A549 (cell line): Measurements from ENCODE around the gene SDF2L1. TPM values are rescaled to one million over a fixed set of nuclear protein-coding genes. Genes with fewer than 3 reads are reported as not detected.

Experiments
- ATAC-seq, 2 experiments: fragments of 200-7000 bp in 1 of 2; fragments of >200 bp in 1 of 2; cut with Nextera tagmentation in 1 of 2; cut with Tn5 transposase in 1 of 2; 3 replicates each; pipeline versions ENCODE4 v1.8.0 to v1.9.1; 2018 to 2020; ENCODE audit warnings: mild to moderate bottlenecking in 1 of 2, moderate library complexity in 1 of 2
- CTCF ChIA-PET: fragments of 300-600 bp; sonication (Branson Sonifier 250); formaldehyde crosslinking; extraction: SDS; loops from one replicate; lab custom pipeline; 2021; ENCODE audit warnings: antibody characterized with exemption, inconsistent platforms; lab: Yijun Ruan, JAX
- POLR2A ChIA-PET: fragments of 350-600 bp; formaldehyde crosslinking; extraction: SDS; loops from one replicate; lab custom pipeline; 2021; ENCODE audit warnings: antibody characterized with exemption, inconsistent platforms; lab: Yijun Ruan, JAX
- DNase-seq, 2 experiments: peaks; one replicate each; pipeline versions ENCODE4 v3.0.0 to v3.0.0-alpha.2; 2011 to 2016; ENCODE audit warnings: low read depth in 1 of 2, low spot score in 1 of 2
- FAIRE-seq: peaks from 2 replicates; lab custom pipeline; 2011; peaks lifted over from hg19 to GRCh38; lab: Jason Lieb, UNC
- H3K27ac ChIP-seq, 2 experiments: fragments of >200 bp; sonication (Bioruptor Twin); formaldehyde crosslinking; 3 replicates each; pipeline ENCODE4 v1.5.1; 2016 to 2017
- H3K4me1 ChIP-seq: fragments of >200 bp; sonication (Bioruptor Twin); formaldehyde crosslinking; 3 replicates; pipeline ENCODE4 v1.6.1; 2016
- H3K4me2 ChIP-seq: fragments of >200 bp; sonication (Bioruptor Twin); formaldehyde crosslinking; 3 replicates; pipeline ENCODE4 v1.6.1; 2016
- H3K4me3 ChIP-seq: fragments of >200 bp; sonication (Bioruptor Twin); formaldehyde crosslinking; 3 replicates; pipeline ENCODE4 v1.5.1; 2016
- H3K9me3 ChIP-seq: fragments of >200 bp; sonication (Bioruptor Twin); formaldehyde crosslinking; 3 replicates; pipeline ENCODE4 v1.6.1; 2016
- BHLHE40 ChIP-seq: IDR thresholded peaks from 2 replicates; pipeline ENCODE4 v1.6.1; 2012; ENCODE audit warnings: low read depth, low read length, inconsistent platforms
- CBX2 ChIP-seq: fragments of 200-600 bp; sonication (generic); IDR thresholded peaks from 2 replicates; pipeline ENCODE4 v1.6.1; 2016; ENCODE audit warnings: low read depth, mild to moderate bottlenecking, borderline replicate concordance
- CEBPB ChIP-seq, 2 experiments: fragments of >200 bp in 1 of 2; sonication (Bioruptor Twin) in 1 of 2; formaldehyde crosslinking in 1 of 2; IDR thresholded peaks; 2 replicates each; pipeline ENCODE4 v1.6.1; 2012 to 2016
- CHD2 ChIP-seq: fragments of 150-350 bp; IDR thresholded peaks from 2 replicates; pipeline ENCODE4 v1.6.1; 2014; ENCODE audit warnings: low read length; ENCODE audit not compliant: partially characterized antibody
- ESRRA ChIP-seq: fragments of 150-350 bp; IDR thresholded peaks from 2 replicates; pipeline ENCODE4 v1.6.1; 2014; ENCODE audit warnings: mild to moderate bottlenecking, low read length, borderline replicate concordance
- FOSB ChIP-seq: fragments of 250-450 bp; sonication (Bioruptor Pico); IDR thresholded peaks from 2 replicates; pipeline ENCODE4 v1.5.0; 2020; ENCODE audit warnings: mild to moderate bottlenecking, moderate library complexity
- FOSL2 ChIP-seq, 2 experiments: fragments of 450-650 bp in 1 of 2; fragments of >200 bp in 1 of 2; sonication (Bioruptor Twin) in 1 of 2; formaldehyde crosslinking; IDR thresholded peaks; 2 replicates each; pipeline versions ENCODE4 v1.5.0 to v1.6.1; 2016 to 2020; ENCODE audit warnings: mild to moderate bottlenecking in 1 of 2, moderate library complexity in 1 of 2
- HOXA7 ChIP-seq: fragments of 250-450 bp; sonication (Bioruptor Pico); IDR thresholded peaks from 2 replicates; pipeline ENCODE4 v1.5.0; 2020; ENCODE audit warnings: mild to moderate bottlenecking, moderate library complexity
- HOXB5 ChIP-seq: fragments of 250-450 bp; sonication (Bioruptor Pico); IDR thresholded peaks from 2 replicates; pipeline ENCODE4 v1.5.0; 2020; ENCODE audit warnings: mild to moderate bottlenecking, moderate library complexity
- JUN ChIP-seq, 2 experiments: fragments of >200 bp; sonication (Bioruptor Twin); formaldehyde crosslinking; IDR thresholded peaks; 2 replicates in 1 of 2; 3 replicates in 1 of 2; pipeline ENCODE4 v1.6.1; 2016 to 2017
- NPAS2 ChIP-seq: fragments of 250-450 bp; sonication (Bioruptor Pico); IDR thresholded peaks from 2 replicates; pipeline ENCODE4 v1.8.0; 2022; ENCODE audit warnings: mild to moderate bottlenecking, moderate library complexity, borderline replicate concordance
- PHF8 ChIP-seq: fragments of 200-600 bp; sonication (generic); IDR thresholded peaks from 2 replicates; pipeline ENCODE4 v1.6.1; 2016; ENCODE audit warnings: low read depth, mild to moderate bottlenecking, antibody characterized with exemption, moderate library complexity, borderline replicate concordance
- RAD21 ChIP-seq, 2 experiments: fragments of >200 bp in 1 of 2; sonication (Bioruptor Twin) in 1 of 2; formaldehyde crosslinking in 1 of 2; IDR thresholded peaks in 1 of 2; conservative IDR thresholded peaks in 1 of 2; 2 replicates in 1 of 2; 3 replicates in 1 of 2; pipeline ENCODE4 v1.6.1; 2012 to 2018; ENCODE audit warnings: inconsistent platforms in 1 of 2
- RARB ChIP-seq: fragments of 250-450 bp; sonication (Bioruptor Pico); IDR thresholded peaks from 2 replicates; pipeline ENCODE4 v1.8.0; 2021; ENCODE audit warnings: mild to moderate bottlenecking, moderate library complexity
- RFX5 ChIP-seq: fragments of 450-650 bp; IDR thresholded peaks from 2 replicates; pipeline ENCODE4 v1.7.1; 2014; ENCODE audit warnings: antibody characterized with exemption, mild to moderate bottlenecking, moderate library complexity
- RNF2 ChIP-seq: fragments of 200-600 bp; sonication (generic); IDR thresholded peaks from 2 replicates; pipeline ENCODE4 v1.6.1; 2016; ENCODE audit warnings: low read depth, mild to moderate bottlenecking, antibody characterized with exemption, moderate library complexity, borderline replicate concordance
- SMC3 ChIP-seq: fragments of >200 bp; sonication (Bioruptor Twin); formaldehyde crosslinking; IDR thresholded peaks from 3 replicates; pipeline ENCODE4 v1.6.1; 2018; ENCODE audit warnings: inconsistent platforms
- SREBF2 ChIP-seq: fragments of 450-650 bp; IDR thresholded peaks from 2 replicates; pipeline ENCODE4 v1.6.1; 2014; ENCODE audit warnings: mild to moderate bottlenecking, moderate library complexity
- TFCP2L1 ChIP-seq: fragments of 250-450 bp; sonication (Bioruptor Pico); IDR thresholded peaks from 2 replicates; pipeline ENCODE4 v1.5.0; 2021; ENCODE audit warnings: mild to moderate bottlenecking
- ZC3H11A ChIP-seq: fragments of 450-650 bp; IDR thresholded peaks from 2 replicates; pipeline ENCODE4 v1.6.1; 2014; ENCODE audit warnings: antibody characterized with exemption, mild to moderate bottlenecking
- WGBS: methylation state at CpG from one replicate; pipeline ENCODE4 v1.1.6; 2017; ENCODE audit errors: missing lambda C conversion rate; 5-methylcytosine and 5-hydroxymethylcytosine counted together
- polyA plus RNA-seq, 4 experiments: library from polyadenylated mRNA; depleted of rRNA in 3 of 4; stranded (reverse); fragments of >200 nt; fragmentation: RNase III in 1 of 4; extraction: RNeasy Plus Mini Kit Qiagen cat#74134 plus additional on column Dnase treatment in 1 of 4; gene quantifications; 2 replicates in 3 of 4; 3 replicates in 1 of 4; pipeline ENCODE4 v1.2.3, GENCODE V29; 2011 to 2017
- TF ChIP-seq, protein P1 (sequence below): fragments of 200-600 bp; sonication (generic); IDR thresholded peaks from 2 replicates; pipeline ENCODE4 v1.6.1; 2016; ENCODE audit warnings: antibody characterized with exemption, mild to moderate bottlenecking, moderate library complexity
- TF ChIP-seq, protein P2 (sequence below): fragments of 150-350 bp; IDR thresholded peaks from 2 replicates; pipeline ENCODE4 v1.6.1; 2014; ENCODE audit warnings: low read depth, mild to moderate bottlenecking, low read length
- TF ChIP-seq, protein P3 (sequence below): fragments of 450-650 bp; IDR thresholded peaks from 2 replicates; pipeline ENCODE4 v1.6.1; 2014; ENCODE audit warnings: antibody characterized with exemption
- TF ChIP-seq, protein P4 (sequence below): IDR thresholded peaks from 2 replicates; pipeline ENCODE4 v1.6.1; 2012; ENCODE audit warnings: low read depth, borderline replicate concordance
- TF ChIP-seq, protein P5 (sequence below): fragments of 250-450 bp; sonication (Bioruptor Pico); IDR thresholded peaks from 2 replicates; pipeline ENCODE4 v1.5.0; 2021; ENCODE audit warnings: mild to moderate bottlenecking, moderate library complexity, borderline replicate concordance
- TF ChIP-seq, protein P6 (sequence below): IDR thresholded peaks from 2 replicates; pipeline ENCODE4 v1.6.1; 2012

The SDF2L1 gene
- polyA plus RNA-seq, 2 of the 4 experiments (the other 2 are of a cell fraction), result 13.7 to 41.9 TPM

DNA sequence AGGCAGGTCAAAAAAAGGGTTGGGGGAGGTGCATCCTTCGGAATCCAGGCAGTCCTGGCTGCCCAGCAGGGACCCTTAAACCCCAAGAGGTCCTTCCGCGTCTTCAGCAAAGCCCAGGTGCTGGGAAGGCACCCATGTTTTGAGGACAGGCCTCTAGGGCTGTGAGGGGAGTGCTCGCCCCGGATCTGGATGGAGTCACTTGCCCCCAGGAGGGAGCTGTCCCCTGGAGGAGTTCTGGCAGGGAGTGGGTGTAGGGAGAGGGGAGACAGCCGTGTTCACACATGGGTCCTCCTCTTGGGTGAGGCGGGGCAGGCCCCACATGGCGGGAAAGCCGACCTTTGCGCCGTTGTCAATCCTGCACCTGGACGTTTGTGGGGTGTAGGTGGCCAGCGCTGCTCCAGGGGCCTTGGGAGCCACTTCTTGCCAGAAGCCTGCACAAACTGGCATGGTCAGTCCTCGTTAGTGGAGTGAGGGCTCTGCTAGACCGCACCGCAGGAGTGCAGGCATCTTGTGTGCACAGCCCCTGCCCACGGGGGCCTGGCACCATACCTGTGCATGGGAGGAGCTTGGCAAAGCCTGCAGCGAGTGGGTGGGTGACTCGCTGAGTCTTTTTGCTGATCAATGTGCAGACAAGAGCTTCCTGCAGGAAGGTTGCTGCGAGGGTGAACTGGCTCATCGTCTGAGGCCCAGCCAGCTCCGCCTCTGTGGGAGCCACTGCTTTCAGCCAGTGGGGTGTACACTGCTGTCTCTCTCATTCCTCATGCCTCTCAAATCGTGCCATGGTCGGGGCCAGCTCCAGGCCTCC, 39.7 kb downstream of the SDF2L1 start:
- no peak; a peak in 1 of 6 replicates for ATAC-seq
- Histone ChIP-seq H3K4me1 (no peaks in the 10 kb centered on the region), H3K9me3 (no peaks in the 10 kb centered on the region), H3K4me3 (no peak overlapping the region), H3K4me2 (no peak overlapping the region), H3K27ac (no peak overlapping the region)
- TF ChIP-seq, protein P1, sequence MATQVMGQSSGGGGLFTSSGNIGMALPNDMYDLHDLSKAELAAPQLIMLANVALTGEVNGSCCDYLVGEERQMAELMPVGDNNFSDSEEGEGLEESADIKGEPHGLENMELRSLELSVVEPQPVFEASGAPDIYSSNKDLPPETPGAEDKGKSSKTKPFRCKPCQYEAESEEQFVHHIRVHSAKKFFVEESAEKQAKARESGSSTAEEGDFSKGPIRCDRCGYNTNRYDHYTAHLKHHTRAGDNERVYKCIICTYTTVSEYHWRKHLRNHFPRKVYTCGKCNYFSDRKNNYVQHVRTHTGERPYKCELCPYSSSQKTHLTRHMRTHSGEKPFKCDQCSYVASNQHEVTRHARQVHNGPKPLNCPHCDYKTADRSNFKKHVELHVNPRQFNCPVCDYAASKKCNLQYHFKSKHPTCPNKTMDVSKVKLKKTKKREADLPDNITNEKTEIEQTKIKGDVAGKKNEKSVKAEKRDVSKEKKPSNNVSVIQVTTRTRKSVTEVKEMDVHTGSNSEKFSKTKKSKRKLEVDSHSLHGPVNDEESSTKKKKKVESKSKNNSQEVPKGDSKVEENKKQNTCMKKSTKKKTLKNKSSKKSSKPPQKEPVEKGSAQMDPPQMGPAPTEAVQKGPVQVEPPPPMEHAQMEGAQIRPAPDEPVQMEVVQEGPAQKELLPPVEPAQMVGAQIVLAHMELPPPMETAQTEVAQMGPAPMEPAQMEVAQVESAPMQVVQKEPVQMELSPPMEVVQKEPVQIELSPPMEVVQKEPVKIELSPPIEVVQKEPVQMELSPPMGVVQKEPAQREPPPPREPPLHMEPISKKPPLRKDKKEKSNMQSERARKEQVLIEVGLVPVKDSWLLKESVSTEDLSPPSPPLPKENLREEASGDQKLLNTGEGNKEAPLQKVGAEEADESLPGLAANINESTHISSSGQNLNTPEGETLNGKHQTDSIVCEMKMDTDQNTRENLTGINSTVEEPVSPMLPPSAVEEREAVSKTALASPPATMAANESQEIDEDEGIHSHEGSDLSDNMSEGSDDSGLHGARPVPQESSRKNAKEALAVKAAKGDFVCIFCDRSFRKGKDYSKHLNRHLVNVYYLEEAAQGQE, result no peak
- TF ChIP-seq RAD21 (conservative IDR thresholded peaks at IDR 0.05 in 1 of 2, IDR thresholded peaks at IDR 0.05 in 1 of 2) (no peak), JUN (IDR thresholded peaks at IDR 0.05) (no peak), HOXB5 (no peak), PHF8 (no peak), CBX2 (no peak), ZC3H11A (no peak), CEBPB (IDR thresholded peaks at IDR 0.05) (no peak), FOSB (CRISPR knock-in tag) (no peak), BHLHE40 (no peak), NPAS2 (CRISPR knock-in tag) (no peak), TFCP2L1 (no peak)
- TF ChIP-seq, protein P2, sequence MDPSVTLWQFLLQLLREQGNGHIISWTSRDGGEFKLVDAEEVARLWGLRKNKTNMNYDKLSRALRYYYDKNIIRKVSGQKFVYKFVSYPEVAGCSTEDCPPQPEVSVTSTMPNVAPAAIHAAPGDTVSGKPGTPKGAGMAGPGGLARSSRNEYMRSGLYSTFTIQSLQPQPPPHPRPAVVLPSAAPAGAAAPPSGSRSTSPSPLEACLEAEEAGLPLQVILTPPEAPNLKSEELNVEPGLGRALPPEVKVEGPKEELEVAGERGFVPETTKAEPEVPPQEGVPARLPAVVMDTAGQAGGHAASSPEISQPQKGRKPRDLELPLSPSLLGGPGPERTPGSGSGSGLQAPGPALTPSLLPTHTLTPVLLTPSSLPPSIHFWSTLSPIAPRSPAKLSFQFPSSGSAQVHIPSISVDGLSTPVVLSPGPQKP, result no peak
- TF ChIP-seq, protein P3, sequence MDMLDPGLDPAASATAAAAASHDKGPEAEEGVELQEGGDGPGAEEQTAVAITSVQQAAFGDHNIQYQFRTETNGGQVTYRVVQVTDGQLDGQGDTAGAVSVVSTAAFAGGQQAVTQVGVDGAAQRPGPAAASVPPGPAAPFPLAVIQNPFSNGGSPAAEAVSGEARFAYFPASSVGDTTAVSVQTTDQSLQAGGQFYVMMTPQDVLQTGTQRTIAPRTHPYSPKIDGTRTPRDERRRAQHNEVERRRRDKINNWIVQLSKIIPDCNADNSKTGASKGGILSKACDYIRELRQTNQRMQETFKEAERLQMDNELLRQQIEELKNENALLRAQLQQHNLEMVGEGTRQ, result no peak
- TF ChIP-seq, protein P4, sequence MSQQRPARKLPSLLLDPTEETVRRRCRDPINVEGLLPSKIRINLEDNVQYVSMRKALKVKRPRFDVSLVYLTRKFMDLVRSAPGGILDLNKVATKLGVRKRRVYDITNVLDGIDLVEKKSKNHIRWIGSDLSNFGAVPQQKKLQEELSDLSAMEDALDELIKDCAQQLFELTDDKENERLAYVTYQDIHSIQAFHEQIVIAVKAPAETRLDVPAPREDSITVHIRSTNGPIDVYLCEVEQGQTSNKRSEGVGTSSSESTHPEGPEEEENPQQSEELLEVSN, result no peak
- no peak for DNase-seq
- no peak for FAIRE-seq
- ChIA-PET POLR2A (no interaction called here), CTCF (no interaction called here)
- 80% methylated on average over 10 of the region's 24 CpGs for WGBS

DNA sequence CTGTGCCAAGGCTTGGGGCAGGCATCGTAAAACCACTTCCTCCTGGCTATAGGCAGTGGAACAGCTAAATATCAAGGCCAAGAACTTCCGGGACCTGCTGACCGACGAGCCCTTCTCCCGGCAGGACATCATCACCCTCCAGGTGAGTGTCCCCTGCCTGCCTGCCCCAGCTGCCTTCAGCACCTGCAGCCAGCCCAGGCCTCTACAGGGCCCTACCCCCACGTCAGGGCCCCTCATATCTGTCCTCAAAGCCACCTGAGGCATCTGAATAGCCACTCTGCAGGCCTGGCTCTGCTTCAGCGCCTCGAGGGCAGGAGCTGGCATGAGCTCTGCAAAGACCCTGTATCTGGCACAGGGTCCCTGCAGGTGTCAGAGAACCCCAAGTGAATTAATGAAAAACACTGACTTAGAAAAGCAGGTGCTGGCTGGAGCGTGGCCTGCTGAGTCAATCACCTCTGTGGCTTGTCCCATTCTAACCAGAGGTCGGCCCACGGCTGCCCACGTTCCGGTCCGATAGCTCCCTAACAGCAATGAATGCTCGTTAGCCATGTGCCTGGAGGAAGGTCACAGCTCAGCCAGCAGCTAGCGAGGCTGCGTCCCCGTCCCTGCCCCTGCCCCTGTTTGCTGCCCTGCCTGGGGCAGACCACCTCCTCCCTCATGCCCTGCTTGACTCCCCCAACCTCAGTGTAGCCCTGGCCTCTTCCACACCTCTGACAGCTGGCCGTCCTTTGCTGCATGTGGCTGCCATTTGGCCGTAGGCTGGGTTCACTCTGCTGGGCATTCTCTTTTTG, 40.5 kb downstream of the SDF2L1 start:
- FAIRE-seq (no peak), ATAC-seq (no peak), DNase-seq (no peak)
- Histone ChIP-seq H3K9me3 (no peaks in the 10 kb centered on the region), H3K4me1 (no peaks in the 10 kb centered on the region), H3K4me2 (no peak overlapping the region), H3K27ac (no peak overlapping the region), H3K4me3 (no peak overlapping the region)
- ChIA-PET POLR2A (no interaction called here), CTCF (no interaction called here)
- WGBS, result 93% methylated on average over 13 of the region's 20 CpGs
- TF ChIP-seq TFCP2L1, result no peak
- TF ChIP-seq RNF2, result no peak
- TF ChIP-seq HOXA7, result no peak
- TF ChIP-seq, protein P5, sequence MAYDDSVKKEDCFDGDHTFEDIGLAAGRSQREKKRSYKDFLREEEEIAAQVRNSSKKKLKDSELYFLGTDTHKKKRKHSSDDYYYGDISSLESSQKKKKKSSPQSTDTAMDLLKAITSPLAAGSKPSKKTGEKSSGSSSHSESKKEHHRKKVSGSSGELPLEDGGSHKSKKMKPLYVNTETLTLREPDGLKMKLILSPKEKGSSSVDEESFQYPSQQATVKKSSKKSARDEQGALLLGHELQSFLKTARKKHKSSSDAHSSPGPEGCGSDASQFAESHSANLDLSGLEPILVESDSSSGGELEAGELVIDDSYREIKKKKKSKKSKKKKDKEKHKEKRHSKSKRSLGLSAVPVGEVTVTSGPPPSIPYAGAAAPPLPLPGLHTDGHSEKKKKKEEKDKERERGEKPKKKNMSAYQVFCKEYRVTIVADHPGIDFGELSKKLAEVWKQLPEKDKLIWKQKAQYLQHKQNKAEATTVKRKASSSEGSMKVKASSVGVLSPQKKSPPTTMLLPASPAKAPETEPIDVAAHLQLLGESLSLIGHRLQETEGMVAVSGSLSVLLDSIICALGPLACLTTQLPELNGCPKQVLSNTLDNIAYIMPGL (CRISPR knock-in tag), result no peak
- TF ChIP-seq RARB (CRISPR knock-in tag), result no peak
- TF ChIP-seq ESRRA, result no peak
- no peak for TF ChIP-seq CBX2
- TF ChIP-seq RFX5, result no peak
- TF ChIP-seq CEBPB (IDR thresholded peaks at IDR 0.05), result no peak
- no peak for TF ChIP-seq FOSL2 (IDR thresholded peaks at IDR 0.05)
- TF ChIP-seq FOSL2 (CRISPR knock-in tag; IDR thresholded peaks at IDR 0.05), result no peak
- TF ChIP-seq SMC3, result no peak
- no peak for TF ChIP-seq SREBF2
- TF ChIP-seq, protein P6, sequence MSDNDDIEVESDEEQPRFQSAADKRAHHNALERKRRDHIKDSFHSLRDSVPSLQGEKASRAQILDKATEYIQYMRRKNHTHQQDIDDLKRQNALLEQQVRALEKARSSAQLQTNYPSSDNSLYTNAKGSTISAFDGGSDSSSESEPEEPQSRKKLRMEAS, result no peak
- no peak for TF ChIP-seq CHD2
